ENCODE results near the gene MYBPH.

DNA sequence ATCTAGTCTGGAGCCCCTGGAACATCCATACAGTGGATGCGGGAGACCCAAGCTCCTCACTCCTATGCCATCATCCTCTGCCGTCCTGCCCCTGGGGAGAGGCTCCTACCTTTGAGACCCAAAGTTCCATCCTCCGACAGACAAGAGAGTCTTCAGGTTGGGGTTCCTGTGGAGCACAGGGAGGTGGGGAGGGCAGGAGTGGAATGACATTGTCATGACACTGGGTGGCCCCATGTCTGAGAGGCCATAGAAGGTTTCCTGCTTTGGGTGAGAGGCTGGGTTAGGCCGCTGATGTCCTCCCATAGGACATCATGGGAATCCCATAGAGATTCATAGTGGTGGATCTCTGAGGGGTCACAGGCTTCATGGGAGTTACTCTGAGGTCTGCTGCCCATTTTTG is 8.8 kb upstream of the MYBPH start:
- TF ChIP-seq POLR2A (IDR thresholded peaks at IDR 0.05; ENCODE audit: low read depth, low read length), result no peak
- TF ChIP-seq POLR2AphosphoS5 (IDR thresholded peaks at IDR 0.05; ENCODE audit: low read depth, low read length), result no peak
- no peak for TF ChIP-seq SPI1 (IDR thresholded peaks at IDR 0.05; ENCODE audit: low read depth, low read length)

All from GM12891 (cell line).